Measurements from ENCODE around the gene GUCD1.

DNA sequence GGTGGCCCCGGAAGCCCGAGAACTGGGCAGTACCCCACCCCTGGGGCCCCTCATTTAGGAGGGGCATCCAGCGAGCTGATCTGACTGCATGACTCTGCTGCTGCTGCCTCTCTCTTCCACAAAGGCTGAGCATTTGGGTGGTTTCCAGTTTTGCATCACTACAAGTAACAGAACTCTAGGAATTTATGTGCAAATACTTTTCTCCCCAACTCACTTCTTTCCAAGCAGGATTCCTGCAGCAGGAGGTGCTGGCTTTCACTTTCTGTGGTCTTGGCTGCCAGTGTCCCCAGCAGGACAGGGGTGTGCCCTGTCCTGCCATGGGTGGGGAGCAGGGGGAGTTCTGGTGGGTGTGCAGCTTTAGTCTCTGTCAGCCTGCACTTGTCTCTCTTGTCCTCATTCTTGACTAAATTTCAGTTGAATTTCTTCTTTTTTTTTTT lies 38.6 kb downstream of the GUCD1 start:
- TF ChIP-seq, protein P1, sequence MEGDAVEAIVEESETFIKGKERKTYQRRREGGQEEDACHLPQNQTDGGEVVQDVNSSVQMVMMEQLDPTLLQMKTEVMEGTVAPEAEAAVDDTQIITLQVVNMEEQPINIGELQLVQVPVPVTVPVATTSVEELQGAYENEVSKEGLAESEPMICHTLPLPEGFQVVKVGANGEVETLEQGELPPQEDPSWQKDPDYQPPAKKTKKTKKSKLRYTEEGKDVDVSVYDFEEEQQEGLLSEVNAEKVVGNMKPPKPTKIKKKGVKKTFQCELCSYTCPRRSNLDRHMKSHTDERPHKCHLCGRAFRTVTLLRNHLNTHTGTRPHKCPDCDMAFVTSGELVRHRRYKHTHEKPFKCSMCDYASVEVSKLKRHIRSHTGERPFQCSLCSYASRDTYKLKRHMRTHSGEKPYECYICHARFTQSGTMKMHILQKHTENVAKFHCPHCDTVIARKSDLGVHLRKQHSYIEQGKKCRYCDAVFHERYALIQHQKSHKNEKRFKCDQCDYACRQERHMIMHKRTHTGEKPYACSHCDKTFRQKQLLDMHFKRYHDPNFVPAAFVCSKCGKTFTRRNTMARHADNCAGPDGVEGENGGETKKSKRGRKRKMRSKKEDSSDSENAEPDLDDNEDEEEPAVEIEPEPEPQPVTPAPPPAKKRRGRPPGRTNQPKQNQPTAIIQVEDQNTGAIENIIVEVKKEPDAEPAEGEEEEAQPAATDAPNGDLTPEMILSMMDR (IDR thresholded peaks at IDR 0.05): no peak
- no peak for TF ChIP-seq EP300 (IDR thresholded peaks at IDR 0.05)
